H1 (cell line): ENCODE measurements around the gene RASGRF1. TPM values are rescaled to one million over a fixed set of nuclear protein-coding genes. Genes with fewer than 3 reads are reported as not detected.

Experiments used
- CTCF ChIA-PET: fragments of 300-600 bp; sonication (Branson Sonifier 250); formaldehyde crosslinking; loops from one replicate; lab custom pipeline; 2021; ENCODE audit not compliant: partially characterized antibody; lab: Charles Lee
- POLR2A ChIA-PET: fragments of 300-600 bp; sonication (Branson Sonifier 250); formaldehyde crosslinking; loops from one replicate; lab custom pipeline; 2021; ENCODE audit warnings: inconsistent platforms; ENCODE audit not compliant: partially characterized antibody; lab: Charles Lee
- DNase-seq, 2 experiments: peaks; one replicate each; pipeline versions ENCODE4 v3.0.0 to v3.0.0-alpha.2; 2010 to 2022; ENCODE audit warnings: low spot score in 2 of 2, low read depth in 1 of 2, mixed read lengths in 1 of 2
- FAIRE-seq: peaks from 2 replicates; lab custom pipeline; 2011; peaks lifted over from hg19 to GRCh38; lab: Jason Lieb, UNC
- H2AFZ ChIP-seq: 2 replicates; pipeline ENCODE4 v1.8.1; 2012; ENCODE audit warnings: low read length, inconsistent platforms
- H2AK5ac ChIP-seq: 2 replicates; pipeline ENCODE4 v1.6.1; 2013; ENCODE audit warnings: low read depth, low read length
- H2BK120ac ChIP-seq: replicated peaks from 2 replicates; pipeline ENCODE3; 2013; ENCODE audit warnings: low read depth, low read length, inconsistent platforms
- H2BK12ac ChIP-seq: 2 replicates; pipeline ENCODE4 v1.6.1; 2013; ENCODE audit warnings: low read depth, low read length
- H2BK15ac ChIP-seq: 2 replicates; pipeline ENCODE4 v1.6.1; 2013; ENCODE audit warnings: low read length
- H2BK20ac ChIP-seq: 2 replicates; pipeline ENCODE4 v1.6.1; 2013; ENCODE audit warnings: low read length
- H2BK5ac ChIP-seq: 2 replicates; pipeline ENCODE4 v1.6.1; 2013; ENCODE audit warnings: low read depth, low read length
- H3K14ac ChIP-seq: 2 replicates; pipeline ENCODE4 v1.6.1; 2013; ENCODE audit warnings: inconsistent platforms; ENCODE audit not compliant: insufficient read length
- H3K18ac ChIP-seq: 2 replicates; pipeline ENCODE4 v1.6.1; 2013; ENCODE audit warnings: low read length; ENCODE audit errors: extremely low read depth
- H3K23ac ChIP-seq: 2 replicates; pipeline ENCODE4 v1.6.1; 2013; ENCODE audit warnings: inconsistent platforms; ENCODE audit not compliant: insufficient read length
- H3K23me2 ChIP-seq: 2 replicates; pipeline ENCODE4 v1.6.1; 2013; ENCODE audit warnings: low read depth, low read length
- H3K27ac ChIP-seq: 2 replicates; pipeline ENCODE4 v1.6.1; 2011; ENCODE audit warnings: low read depth, low read length, inconsistent platforms
- H3K27me3 ChIP-seq, 4 experiments: replicated peaks in 1 of 4; 1 replicate in 1 of 4; 2 replicates in 3 of 4; pipeline versions ENCODE4 v1.6.1 to v1.8.1; 2011 to 2013; ENCODE audit warnings: low read length in 3 of 4, mild to moderate bottlenecking in 3 of 4, inconsistent platforms in 2 of 4, mixed read lengths in 2 of 4, moderate library complexity in 1 of 4; ENCODE audit not compliant: control insufficient read depth in 3 of 4, insufficient read depth in 3 of 4; ENCODE audit errors: extremely low read depth in 1 of 4
- H3K36me3 ChIP-seq, 4 experiments: 2 replicates each; pipeline versions ENCODE4 v1.6.1 to v1.8.1; 2011 to 2013; ENCODE audit warnings: mild to moderate bottlenecking in 4 of 4, low read length in 3 of 4, moderate library complexity in 2 of 4, control low read depth in 1 of 4, inconsistent platforms in 1 of 4; ENCODE audit not compliant: insufficient read depth in 4 of 4, control insufficient read depth in 2 of 4
- H3K4ac ChIP-seq: replicated peaks from 2 replicates; pipeline ENCODE3; 2013; ENCODE audit warnings: low read length, low read depth, mixed read lengths, inconsistent platforms; ENCODE audit not compliant: insufficient read length
- H3K4me1 ChIP-seq, 4 experiments: replicated peaks in 1 of 4; 1 replicate in 1 of 4; 2 replicates in 3 of 4; pipeline versions ENCODE4 v1.6.1 to v1.8.1; 2011 to 2013; ENCODE audit warnings: low read length in 3 of 4, inconsistent platforms in 2 of 4, mixed read lengths in 1 of 4; ENCODE audit not compliant: insufficient read depth in 4 of 4, control insufficient read depth in 3 of 4
- H3K4me2 ChIP-seq, 2 experiments: 2 replicates each; pipeline versions ENCODE4 v1.6.1 to v1.8.1; 2011 to 2013; ENCODE audit warnings: low read depth in 2 of 2, low read length in 2 of 2, control low read depth in 1 of 2, inconsistent platforms in 1 of 2, mild to moderate bottlenecking in 1 of 2; ENCODE audit not compliant: insufficient read depth in 1 of 2
- H3K4me3 ChIP-seq, 4 experiments: fragments of 200-600, 300-600 bp in 1 of 4; sonication (generic), shearing (Covaris generic), sonication (Bioruptor Twin) in 1 of 4; 2 replicates each; pipeline versions ENCODE4 v1.5.1 to v1.8.1; 2011 to 2016; ENCODE audit warnings: low read length in 4 of 4, low read depth in 3 of 4, control low read depth in 2 of 4, inconsistent platforms in 2 of 4, mild to moderate bottlenecking in 2 of 4, mixed read lengths in 1 of 4, moderate library complexity in 1 of 4; ENCODE audit not compliant: insufficient read depth in 2 of 4; ENCODE audit errors: extremely low read depth in 1 of 4
- H3K56ac ChIP-seq: replicated peaks from 2 replicates; pipeline ENCODE3; 2013; ENCODE audit warnings: low read depth, mild to moderate bottlenecking, mixed read lengths, low read length, inconsistent platforms; ENCODE audit not compliant: insufficient read length
- H3K79me1 ChIP-seq: 2 replicates; pipeline ENCODE4 v1.6.1; 2013; ENCODE audit warnings: low read depth, low read length, control low read depth
- H3K79me2 ChIP-seq, 2 experiments: 2 replicates each; pipeline versions ENCODE4 v1.6.1 to v1.8.1; 2012 to 2013; ENCODE audit warnings: low read length in 2 of 2, mild to moderate bottlenecking in 2 of 2, inconsistent platforms in 1 of 2; ENCODE audit not compliant: insufficient read depth in 2 of 2, control insufficient read depth in 1 of 2
- H3K9ac ChIP-seq, 4 experiments: replicated peaks in 1 of 4; 1 replicate in 1 of 4; 2 replicates in 3 of 4; pipeline versions ENCODE4 v1.6.1 to v1.8.1; 2011 to 2013; ENCODE audit warnings: low read depth in 3 of 4, low read length in 3 of 4, control low read depth in 2 of 4, mild to moderate bottlenecking in 2 of 4, moderate library complexity in 2 of 4, inconsistent platforms in 1 of 4; ENCODE audit errors: extremely low read depth in 1 of 4
- H3K9me3 ChIP-seq, 2 experiments: 2 replicates each; pipeline versions ENCODE4 v1.6.1 to v1.8.1; 2012 to 2013; ENCODE audit warnings: mild to moderate bottlenecking in 2 of 2, moderate library complexity in 2 of 2, control low read depth in 1 of 2, inconsistent platforms in 1 of 2, low read depth in 1 of 2, low read length in 1 of 2, mixed read lengths in 1 of 2; ENCODE audit not compliant: insufficient read depth in 2 of 2
- H4K20me1 ChIP-seq, 2 experiments: replicated peaks in 1 of 2; 2 replicates each; pipeline versions ENCODE3 to v1.8.1; 2011 to 2013; ENCODE audit warnings: inconsistent platforms in 2 of 2, low read length in 2 of 2, mild to moderate bottlenecking in 1 of 2; ENCODE audit not compliant: insufficient read depth in 2 of 2, control insufficient read depth in 1 of 2
- H4K5ac ChIP-seq: 2 replicates; pipeline ENCODE4 v1.6.1; 2013; ENCODE audit warnings: low read length, low read depth, mixed read lengths, inconsistent platforms; ENCODE audit not compliant: insufficient read length
- H4K8ac ChIP-seq: 2 replicates; pipeline ENCODE4 v1.8.0; 2013; ENCODE audit warnings: mild to moderate bottlenecking, moderate library complexity, low read length, inconsistent platforms; ENCODE audit not compliant: insufficient read depth; ENCODE audit errors: extremely low read depth
- H4K91ac ChIP-seq: replicated peaks from 2 replicates; pipeline ENCODE3; 2013; ENCODE audit warnings: low read length, mixed read lengths, inconsistent platforms; ENCODE audit not compliant: insufficient read length
- BACH1 ChIP-seq: IDR thresholded peaks from 2 replicates; pipeline ENCODE4 v1.6.1; 2012; ENCODE audit warnings: low read length, improper control_type of control experiment
- HDAC6 ChIP-seq: IDR thresholded peaks from one replicate; pipeline ENCODE4 v1.7.1; 2012; ENCODE audit warnings: low read depth, mild to moderate bottlenecking, inconsistent platforms, low read length, moderate library complexity
- JUN ChIP-seq: IDR thresholded peaks from 2 replicates; pipeline ENCODE4 v1.6.1; 2011; ENCODE audit warnings: low read depth, mild to moderate bottlenecking, improper control_type of control experiment, low read length
- KDM5A ChIP-seq: fragments of 200-600 bp; IDR thresholded peaks from 2 replicates; pipeline ENCODE4 v1.7.1; 2012; ENCODE audit warnings: mild to moderate bottlenecking, low read length, inconsistent platforms, mixed read lengths
- MAX ChIP-seq: IDR thresholded peaks from 2 replicates; pipeline ENCODE4 v1.6.1; 2012; ENCODE audit warnings: inconsistent platforms
- NRF1 ChIP-seq: IDR thresholded peaks from 2 replicates; pipeline ENCODE4 v1.6.1; 2011; ENCODE audit warnings: mild to moderate bottlenecking, low read depth, low read length, improper control_type of control experiment
- RBBP5 ChIP-seq: IDR thresholded peaks from 2 replicates; pipeline ENCODE4 v1.7.1; 2012; ENCODE audit warnings: low read depth, mild to moderate bottlenecking, inconsistent platforms, low read length, moderate library complexity, borderline replicate concordance
- RFX5 ChIP-seq: IDR thresholded peaks from 2 replicates; pipeline ENCODE4 v1.6.1; 2011; ENCODE audit warnings: low read depth, low read length, improper control_type of control experiment, borderline replicate concordance
- SP2 ChIP-seq: IDR thresholded peaks from 2 replicates; pipeline ENCODE4 v1.6.1; 2012; ENCODE audit warnings: mild to moderate bottlenecking, low read length, inconsistent platforms
- TBP ChIP-seq: IDR thresholded peaks from 2 replicates; pipeline ENCODE4 v1.6.1; 2011; ENCODE audit warnings: low read depth, low read length, improper control_type of control experiment
- WGBS, 2 experiments: shearing (Covaris generic) in 1 of 2; methylation state at CpG; one replicate each; pipeline versions ENCODE4 v1.1.6 to v1.1.7; 2013 to 2015; ENCODE audit warnings: low lambda C conversion rate in 2 of 2, mixed read lengths in 2 of 2, inconsistent platforms in 1 of 2, low coverage in 1 of 2, missing lambda C conversion rate in 1 of 2; ENCODE audit not compliant: insufficient replicate concordance in 2 of 2, insufficient coverage in 1 of 2, insufficient read length in 1 of 2; ENCODE audit errors: extremely low coverage in 1 of 2, missing lambda C conversion rate in 1 of 2; 5-methylcytosine and 5-hydroxymethylcytosine counted together
- polyA plus RNA-seq, 7 experiments: library from polyadenylated mRNA; depleted of rRNA in 3 of 7; stranded (reverse) in 5 of 7; unstranded in 2 of 7; fragments of >200 nt in 5 of 7; fragments of 200-250 nt in 2 of 7; gene quantifications; 1 replicate in 5 of 7; 2 replicates in 1 of 7; 4 replicates in 1 of 7; pipeline versions ENCODE4 v1.2.1 to v1.2.3, GENCODE V29; 2011 to 2013; ENCODE audit warnings: missing spikeins in 2 of 7, mixed read lengths in 2 of 7
- total RNA-seq: library from RNA; stranded (reverse); fragmentation: NEBNext Ultra II Directional; extraction: Animal tissue kit (Norgen Biotek cat#: 25700); gene quantifications from 2 replicates; pipeline ENCODE4 v1.2.1, GENCODE V29; 2021
- TF ChIP-seq, protein P1 (sequence below): IDR thresholded peaks from 2 replicates; pipeline ENCODE4 v1.6.1; 2012; ENCODE audit warnings: low read length, inconsistent platforms

Gene RASGRF1
- total and polyA plus RNA-seq, 2 of the 8 experiments (the other 6 are each of a cell fraction or from before 2014, with no cell fraction given): 0.42 to 0.67 TPM

GRCh38 chr15:78933823-78934654 lies 156.5 kb downstream of the RASGRF1 start:
- ChIA-PET CTCF (interaction anchor here (0.6 to 2.3 kb wide), 8 partner anchors 15 to 73 kb away, joined by 3 to 8 read pairs (median 4); no protein-coding TSS in a partner anchor), POLR2A (interaction anchor here (1.4 kb wide), 1 partner anchor 22 kb away, joined by 5 read pairs; no protein-coding TSS in a partner anchor)
- Histone ChIP-seq H3K9ac (no peak overlapping the region), H3K56ac (no peak overlapping the region), H2BK12ac (no peak overlapping the region), H4K91ac (no peak overlapping the region), H3K18ac (no peak overlapping the region), H3K4me1 (no peaks in the 10 kb centered on the region), H2BK5ac (no peak overlapping the region), H3K23me2 (no peaks in the 10 kb centered on the region), H2AFZ (no peak overlapping the region), H2BK120ac (no peak overlapping the region), H2BK15ac (no peak overlapping the region), H3K14ac (no peak overlapping the region), H3K9me3 (no peaks in the 10 kb centered on the region), H2AK5ac (no peak overlapping the region), H3K4me2 (no peak overlapping the region), H3K4ac (no peak overlapping the region), H3K36me3 (peaks cover 0 to 6% (median 0%) of the 10 kb centered on the region in 4 experiments; a peak in 2 of 8 replicates), H4K5ac (no peak overlapping the region), H2BK20ac (no peak overlapping the region), H4K20me1 (no peaks in the 10 kb centered on the region), H3K4me3 (no peak overlapping the region), H3K27me3 (no peaks in the 10 kb centered on the region; a peak in 1 of 7 replicates), H3K79me2 (no peaks in the 10 kb centered on the region), H4K8ac (no peak overlapping the region; the same call in 1 of the 2 replicates), H3K79me1 (no peaks in the 10 kb centered on the region), H3K27ac (no peak overlapping the region), H3K23ac (no peak overlapping the region)
- no peak for FAIRE-seq
- 87% methylated on average over 19 of the region's 20 CpGs; no CpG with 5 or more reads in 1 of the 2 experiments for WGBS, 2 experiments
- DNase-seq: no peak
- TF ChIP-seq HDAC6 (no peak), BACH1 (no peak), NRF1 (no peak), RBBP5 (no peak), TBP (no peak), SP2 (no peak), KDM5A (no peak), RFX5 (no peak), MAX (no peak), JUN (no peak)
- TF ChIP-seq, protein P1, sequence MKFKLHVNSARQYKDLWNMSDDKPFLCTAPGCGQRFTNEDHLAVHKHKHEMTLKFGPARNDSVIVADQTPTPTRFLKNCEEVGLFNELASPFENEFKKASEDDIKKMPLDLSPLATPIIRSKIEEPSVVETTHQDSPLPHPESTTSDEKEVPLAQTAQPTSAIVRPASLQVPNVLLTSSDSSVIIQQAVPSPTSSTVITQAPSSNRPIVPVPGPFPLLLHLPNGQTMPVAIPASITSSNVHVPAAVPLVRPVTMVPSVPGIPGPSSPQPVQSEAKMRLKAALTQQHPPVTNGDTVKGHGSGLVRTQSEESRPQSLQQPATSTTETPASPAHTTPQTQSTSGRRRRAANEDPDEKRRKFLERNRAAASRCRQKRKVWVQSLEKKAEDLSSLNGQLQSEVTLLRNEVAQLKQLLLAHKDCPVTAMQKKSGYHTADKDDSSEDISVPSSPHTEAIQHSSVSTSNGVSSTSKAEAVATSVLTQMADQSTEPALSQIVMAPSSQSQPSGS: no peak
